RWPE1 (cell line): Measurements from ENCODE around the gene HOXC13.

ENCODE experiments used
- CTCF ChIA-PET: fragments of 350-600 bp; sonication (Branson Sonifier 250); formaldehyde crosslinking; extraction: SDS; loops from one replicate; lab custom pipeline; 2021; lab: Yijun Ruan, JAX
- POLR2A ChIA-PET: fragments of 400-600 bp; formaldehyde crosslinking; extraction: SDS; loops from one replicate; lab custom pipeline; 2020; ENCODE audit warnings: antibody characterized with exemption; ENCODE audit not compliant: low non-redundant PET; lab: Yijun Ruan, JAX
- DNase-seq: peaks from one replicate; pipeline ENCODE4 v3.0.0; 2012; ENCODE audit warnings: low spot score
- H3K27ac ChIP-seq: fragments of 450-650 bp; 2 replicates; pipeline ENCODE4 v1.5.1; 2017
- CTCF ChIP-seq: fragments of 450-650 bp; conservative IDR thresholded peaks from 2 replicates; pipeline ENCODE4 v1.5.1; 2017; ENCODE audit warnings: low read depth, mild to moderate bottlenecking

The HOXC13 gene

GRCh38 chr12:53937596-53938325 lies 870 bp upstream of the HOXC13 start:
- CTCF ChIA-PET, result interaction anchor here (0.6 to 1.1 kb wide), 5 partner anchors 94 to 264 kb away, joined by 3 to 9 read pairs (median 3); no protein-coding TSS in a partner anchor
- POLR2A ChIA-PET, result interaction anchor here (1.4 kb wide), 1 partner anchor 112 kb away, joined by 3 read pairs; no protein-coding TSS in a partner anchor

GRCh38 chr12:53939141-53940108 lies 794 bp downstream of the HOXC13 start:
- ChIA-PET POLR2A (interaction anchor here (0.6 to 1.4 kb wide), 3 partner anchors 41 to 237 kb away, joined by 3 read pairs; no protein-coding TSS in a partner anchor), CTCF (interaction anchor here (1.1 to 2.3 kb wide), 4 partner anchors 46 to 193 kb away, joined by 3 to 9 read pairs (median 6); partner anchors contain the start of gene HOXC10)
- H3K27ac ChIP-seq, result peak overlapping the region; percentile 42
- DNase-seq, result peak; percentile 74
- TF ChIP-seq CTCF, result no peak

More at GRCh38 chr12:53937596-53938325, 870 bp upstream of the HOXC13 start:
- no peak for DNase-seq
- no peak for TF ChIP-seq CTCF
- no peak overlapping the region for H3K27ac ChIP-seq

- DNase-seq, result no peak
- TF ChIP-seq CTCF, result no peak
- POLR2A ChIA-PET, result interaction anchor here (0.6 kb wide), 1 partner anchor 33 kb away, joined by 5 read pairs; no protein-coding TSS in a partner anchor
- H3K27ac ChIP-seq, result no peak overlapping the region
- CTCF ChIA-PET, result interaction anchor here (0.6 to 2.3 kb wide), 4 partner anchors 45 to 251 kb away, joined by 3 to 7 read pairs (median 4); partner anchors contain the start of gene HOXC10
Measured at GRCh38 chr12:53940443-53941014, 1.9 kb downstream of the HOXC13 start.

- ChIA-PET POLR2A (no interaction called here), CTCF (interaction anchor here (0.6 to 2.3 kb wide), 3 partner anchors 149 to 252 kb away, joined by 3 to 7 read pairs (median 3); no protein-coding TSS in a partner anchor)
- DNase-seq, result no peak
- no peak for TF ChIP-seq CTCF
- H3K27ac ChIP-seq, result no peak overlapping the region
Measured at GRCh38 chr12:53941187-53941586, 2.6 kb downstream of the HOXC13 start.

- no peak for DNase-seq
- POLR2A ChIA-PET, result no interaction called here
- TF ChIP-seq CTCF, result no peak
- CTCF ChIA-PET, result no interaction called here
- no peak overlapping the region for H3K27ac ChIP-seq
Measured at GRCh38 chr12:53941750-53942149, 3.1 kb downstream of the HOXC13 start.
